Hematopoietic multipotent progenitor cell treated with erythropoietin and hydrocortisone succinate and interleukin-3 and kit ligand, for 17 days (in vitro differentiated cells): Measurements from ENCODE around the gene GRPEL1.

Source experiments
- DNase-seq: peaks from one replicate; pipeline ENCODE4 v3.0.0-alpha.2; 2015; ENCODE audit warnings: low spot score

GRPEL1 gene

GRCh38 chr4:7066006-7066405 is 1.9 kb downstream of the GRPEL1 start:
- DNase-seq: no peak

- DNase-seq: no peak
Measured at GRCh38 chr4:7063362-7063761, 4.5 kb downstream of the GRPEL1 start.

- no peak for DNase-seq
Measured at GRCh38 chr4:7062816-7063215, 5.0 kb downstream of the GRPEL1 start.

- DNase-seq: no peak
Measured at GRCh38 chr4:7061815-7062214, 6.0 kb downstream of the GRPEL1 start.

- no peak for DNase-seq
Measured at GRCh38 chr4:7060346-7061150, 7.3 kb downstream of the GRPEL1 start.

GRCh38 chr4:7059662-7060061 is 8.2 kb downstream of the GRPEL1 start:
- no peak for DNase-seq

- no peak for DNase-seq
Measured at GRCh38 chr4:7058792-7059191, 9.1 kb downstream of the GRPEL1 start.

- DNase-seq: no peak
Measured at GRCh38 chr4:7055990-7056325, 11.9 kb downstream of the GRPEL1 start.

- no peak for DNase-seq
Measured at GRCh38 chr4:7055111-7055989, 12.5 kb downstream of the GRPEL1 start.

- DNase-seq: no peak
Measured at GRCh38 chr4:7054106-7054880, 13.6 kb downstream of the GRPEL1 start.

- DNase-seq: peak; percentile 84
Measured at GRCh38 chr4:7052923-7053715, 14.7 kb downstream of the GRPEL1 start.

- DNase-seq: no peak
Measured at GRCh38 chr4:7052313-7052712, 15.6 kb downstream of the GRPEL1 start.

- no peak for DNase-seq
Measured at GRCh38 chr4:7051905-7052304, 16.0 kb downstream of the GRPEL1 start.

GRCh38 chr4:7051144-7051495 is 16.7 kb downstream of the GRPEL1 start:
- DNase-seq: no peak

GRCh38 chr4:7050481-7051143 is 17.3 kb downstream of the GRPEL1 start:
- DNase-seq: no peak

GRCh38 chr4:7049739-7050138 is 18.1 kb downstream of the GRPEL1 start:
- DNase-seq: no peak

GRCh38 chr4:7049295-7049694 is 18.6 kb downstream of the GRPEL1 start:
- DNase-seq: no peak

- DNase-seq: no peak
Measured at GRCh38 chr4:7048642-7049041, 19.2 kb downstream of the GRPEL1 start.

GRCh38 chr4:7046971-7047370 is 20.9 kb downstream of the GRPEL1 start:
- DNase-seq: no peak

- DNase-seq: no peak
Measured at GRCh38 chr4:7045961-7046921, 21.6 kb downstream of the GRPEL1 start.
